GM12872 (cell line): ENCODE results near the gene YWHAE.

Experiments used
- TF ChIP-seq, protein P1 (sequence below): IDR thresholded peaks from 3 replicates; pipeline ENCODE4 v1.5.1; 2011; ENCODE audit warnings: low read depth, mild to moderate bottlenecking, low read length, moderate library complexity; ENCODE audit not compliant: insufficient read depth

YWHAE gene

GRCh38 chr17:1399679-1400512, at the start of gene YWHAE:
YWHAE (minus strand) TSS chr17:1400222; CDS start chr17:1400110, 112 bp downstream.
- TF ChIP-seq, protein P1, sequence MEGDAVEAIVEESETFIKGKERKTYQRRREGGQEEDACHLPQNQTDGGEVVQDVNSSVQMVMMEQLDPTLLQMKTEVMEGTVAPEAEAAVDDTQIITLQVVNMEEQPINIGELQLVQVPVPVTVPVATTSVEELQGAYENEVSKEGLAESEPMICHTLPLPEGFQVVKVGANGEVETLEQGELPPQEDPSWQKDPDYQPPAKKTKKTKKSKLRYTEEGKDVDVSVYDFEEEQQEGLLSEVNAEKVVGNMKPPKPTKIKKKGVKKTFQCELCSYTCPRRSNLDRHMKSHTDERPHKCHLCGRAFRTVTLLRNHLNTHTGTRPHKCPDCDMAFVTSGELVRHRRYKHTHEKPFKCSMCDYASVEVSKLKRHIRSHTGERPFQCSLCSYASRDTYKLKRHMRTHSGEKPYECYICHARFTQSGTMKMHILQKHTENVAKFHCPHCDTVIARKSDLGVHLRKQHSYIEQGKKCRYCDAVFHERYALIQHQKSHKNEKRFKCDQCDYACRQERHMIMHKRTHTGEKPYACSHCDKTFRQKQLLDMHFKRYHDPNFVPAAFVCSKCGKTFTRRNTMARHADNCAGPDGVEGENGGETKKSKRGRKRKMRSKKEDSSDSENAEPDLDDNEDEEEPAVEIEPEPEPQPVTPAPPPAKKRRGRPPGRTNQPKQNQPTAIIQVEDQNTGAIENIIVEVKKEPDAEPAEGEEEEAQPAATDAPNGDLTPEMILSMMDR = no peak

GRCh38 chr17:1449412-1449967, 49.5 kb upstream of the YWHAE start:
- TF ChIP-seq, protein P1 = no peak

DNA sequence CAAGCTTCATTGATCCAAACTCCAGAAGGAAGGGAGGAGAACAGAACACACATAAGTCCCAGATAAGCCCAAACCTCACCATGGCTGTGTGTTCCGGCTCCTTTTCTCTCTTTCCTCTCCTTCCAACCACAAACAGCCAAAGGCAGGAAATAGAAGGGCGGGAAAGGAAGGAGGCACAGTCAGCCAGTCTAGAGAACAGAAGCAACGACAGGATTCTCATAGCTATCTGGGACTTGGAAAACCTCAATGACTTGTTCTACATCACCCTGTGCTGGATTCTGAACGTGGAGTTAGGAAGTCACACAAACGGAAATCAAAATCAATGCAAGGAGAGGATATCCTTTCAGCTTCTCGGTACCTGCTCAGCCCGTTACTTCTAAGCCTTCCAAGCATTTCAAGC, 47.0 kb upstream of the YWHAE start:
- TF ChIP-seq, protein P1 = no peak

DNA sequence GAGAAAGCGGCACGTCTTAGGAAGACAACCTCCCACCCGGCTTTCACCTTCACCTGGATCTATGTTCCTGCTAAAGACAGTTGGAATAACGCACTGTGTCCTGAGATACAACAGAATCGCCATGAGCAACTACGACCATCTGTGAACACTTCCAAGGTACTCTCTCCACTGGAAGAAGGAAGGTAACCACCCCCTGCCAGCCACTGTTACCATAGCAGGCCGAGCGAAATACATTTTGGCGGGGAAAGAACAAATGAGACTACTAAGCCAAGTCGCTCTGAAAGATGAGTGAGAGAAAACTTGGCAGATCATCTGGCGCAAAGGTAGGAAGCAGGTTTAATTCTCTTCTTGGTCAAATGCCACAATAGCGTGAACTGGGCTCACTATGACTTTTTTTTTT, 46.2 kb upstream of the YWHAE start:
- TF ChIP-seq, protein P1 = no peak

- TF ChIP-seq, protein P1 = no peak
Observed at GRCh38 chr17:1442187-1442586, 42.2 kb upstream of the YWHAE start.

GRCh38 chr17:1440921-1441320, 40.9 kb upstream of the YWHAE start:
- TF ChIP-seq, protein P1 = no peak

DNA sequence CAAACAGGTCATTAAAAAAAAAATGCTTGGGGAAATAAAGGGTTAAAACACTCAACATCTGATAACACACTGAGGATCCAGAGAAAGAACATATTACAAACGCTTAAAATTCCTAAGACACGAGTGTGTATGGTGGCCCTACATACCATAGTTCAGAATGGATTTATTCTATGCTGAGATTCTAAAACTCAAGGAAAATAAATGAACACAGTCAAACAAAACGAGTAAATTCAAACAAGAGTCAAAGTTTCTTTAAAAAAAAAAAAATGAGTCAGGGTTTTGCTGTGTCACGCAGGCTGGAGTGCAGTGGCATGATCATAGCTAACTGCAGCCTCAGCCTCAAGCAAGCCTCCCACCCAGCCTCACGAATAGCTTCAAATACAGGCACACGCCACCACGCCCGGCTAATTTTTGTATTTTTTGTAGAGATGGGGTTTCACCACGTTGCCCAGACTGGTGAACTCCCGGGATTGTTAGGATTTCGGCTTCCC, 38.6 kb upstream of the YWHAE start:
- TF ChIP-seq, protein P1 = no peak
